Testis (tissue), 2 donors: ENCODE results near the gene TRAF6.

Experiments used
- CTCF ChIP-seq, 3 experiments: fragments of 450-650 bp in 2 of 3; fragments of 200-600 bp in 1 of 3; sonication (generic) in 1 of 3; IDR thresholded peaks; one replicate each; pipeline ENCODE4 v1.5.1; 2016 to 2019; ENCODE audit warnings: antibody characterized with exemption in 3 of 3, mild to moderate bottlenecking in 2 of 3, moderate library complexity in 1 of 3
- POLR2A ChIP-seq: fragments of 450-650 bp; IDR thresholded peaks from one replicate; pipeline ENCODE4 v1.6.1; 2017; ENCODE audit warnings: antibody characterized with exemption, mild to moderate bottlenecking, moderate library complexity

- TF ChIP-seq CTCF (IDR thresholded peaks at IDR 0.05) (peak; percentile 44 to 78 (median 58)), POLR2A (no peak)
These were observed 17.3 kb downstream of the TRAF6 start for GRCh38 chr11:36492724-36493304.
